Stimulated activated CD8-positive, alpha-beta memory T cell treated with anti-CD3 and anti-CD28 coated beads, Interleukin-2, amount 100 ng/mL, for 1 hour (primary cell): ENCODE results near the gene SLC16A6.
"Not testable (repeated sequence)": the region's sequence is repeated elsewhere in the genome, so short reads cannot be mapped to it uniquely, and the experiment has no call there.

Source experiments
- DNase-seq, 2 donors: peaks; one replicate each; pipeline ENCODE4 v3.0.0-alpha.2; 2020; ENCODE audit warnings: low read depth in 2 of 2

SLC16A6 gene

GRCh38 chr17:68220186-68220585, 70.7 kb downstream of the SLC16A6 start:
- not testable (repeated sequence) for DNase-seq

- DNase-seq = not testable (repeated sequence)
Measured at GRCh38 chr17:68219429-68219828, 71.5 kb downstream of the SLC16A6 start.
